IMR-90 (cell line): ENCODE data around the gene SHROOM3. TPM values are rescaled to one million over a fixed set of nuclear protein-coding genes. Genes with fewer than 3 reads are reported as not detected.

ENCODE experiments used
- ATAC-seq: fragments of 200-7000 bp; cut with Tn5 transposase; 2 replicates; pipeline ENCODE4 v1.9.1; 2020; ENCODE audit warnings: low read depth, mild to moderate bottlenecking, moderate library complexity
- BruUV-seq: library from RNA; stranded (reverse); fragments of 400-500 nt; replicated peaks from 2 replicates; lab custom pipeline; 2021; lab: Mats Ljungman, UMichigan
- CTCF ChIA-PET: fragments of 300-600 bp; formaldehyde crosslinking; extraction: SDS; loops from one replicate; lab custom pipeline; 2021; ENCODE audit warnings: antibody characterized with exemption; lab: Yijun Ruan, JAX
- POLR2A ChIA-PET: fragments of 300-600 bp; sonication (Branson Sonifier 250); formaldehyde crosslinking; loops from one replicate; lab custom pipeline; 2022; ENCODE audit warnings: antibody characterized with exemption; ENCODE audit not compliant: unreplicated experiment; lab: Charles Lee
- DNase-seq: peaks from one replicate; pipeline ENCODE4 v3.0.0; 2013
- H2AFZ ChIP-seq: replicated peaks from 2 replicates; pipeline ENCODE3; 2013; ENCODE audit warnings: low read length, mild to moderate bottlenecking; ENCODE audit not compliant: poor library complexity
- H2AK5ac ChIP-seq: 2 replicates; pipeline ENCODE4 v1.6.1; 2013; ENCODE audit warnings: low read depth, low read length, inconsistent platforms
- H2AK9ac ChIP-seq: replicated peaks from 2 replicates; pipeline ENCODE3; 2013; ENCODE audit warnings: mild to moderate bottlenecking, low read depth, low read length, moderate library complexity; ENCODE audit not compliant: poor library complexity
- H2BK120ac ChIP-seq: 2 replicates; pipeline ENCODE4 v1.6.1; 2013; ENCODE audit warnings: low read depth, low read length, inconsistent platforms
- H2BK15ac ChIP-seq: 3 replicates; pipeline ENCODE4 v1.6.1; 2013; ENCODE audit warnings: low read depth, low read length, inconsistent platforms
- H2BK20ac ChIP-seq: 2 replicates; pipeline ENCODE4 v1.6.1; 2013; ENCODE audit warnings: low read depth, mild to moderate bottlenecking, inconsistent platforms, low read length, moderate library complexity
- H2BK5ac ChIP-seq: 2 replicates; pipeline ENCODE4 v1.6.1; 2013; ENCODE audit warnings: mild to moderate bottlenecking, low read depth, low read length, inconsistent platforms; ENCODE audit not compliant: poor library complexity, severe bottlenecking
- H3K14ac ChIP-seq: replicated peaks from 2 replicates; pipeline ENCODE4 v1.6.1; 2013; ENCODE audit warnings: low read depth, low read length, inconsistent platforms
- H3K18ac ChIP-seq: 2 replicates; pipeline ENCODE4 v1.6.1; 2013; ENCODE audit warnings: low read depth, low read length, control low read depth
- H3K23ac ChIP-seq: 2 replicates; pipeline ENCODE4 v1.6.1; 2013; ENCODE audit warnings: low read depth, low read length, inconsistent platforms
- H3K27ac ChIP-seq: 2 replicates; pipeline ENCODE4 v1.5.1; 2013; ENCODE audit warnings: mild to moderate bottlenecking, control low read depth, low read length; ENCODE audit not compliant: insufficient read depth
- H3K27me3 ChIP-seq: 2 replicates; pipeline ENCODE4 v1.6.1; 2013; ENCODE audit warnings: low read length; ENCODE audit not compliant: control insufficient read depth, insufficient read depth
- H3K36me3 ChIP-seq: 2 replicates; pipeline ENCODE4 v1.6.1; 2013; ENCODE audit warnings: low read length, mixed read lengths; ENCODE audit not compliant: control insufficient read depth, insufficient read depth
- H3K4ac ChIP-seq: 2 replicates; pipeline ENCODE4 v1.6.1; 2013; ENCODE audit warnings: low read depth, low read length, inconsistent platforms
- H3K4me1 ChIP-seq: 2 replicates; pipeline ENCODE4 v1.6.1; 2013; ENCODE audit warnings: low read length, mixed read lengths; ENCODE audit not compliant: control insufficient read depth, insufficient read depth
- H3K4me2 ChIP-seq: 2 replicates; pipeline ENCODE4 v1.6.1; 2013; ENCODE audit warnings: low read depth, mild to moderate bottlenecking, control low read depth, low read length, moderate library complexity
- H3K4me3 ChIP-seq: 2 replicates; pipeline ENCODE4 v1.5.1; 2013; ENCODE audit warnings: low read depth, mild to moderate bottlenecking, control low read depth, low read length, moderate library complexity; ENCODE audit not compliant: insufficient read depth
- H3K56ac ChIP-seq: 2 replicates; pipeline ENCODE4 v1.6.1; 2013; ENCODE audit warnings: low read length, inconsistent platforms; ENCODE audit not compliant: insufficient read depth; ENCODE audit errors: extremely low read depth
- H3K79me1 ChIP-seq, 2 experiments: 2 replicates each; pipeline ENCODE4 v1.6.1; 2013; ENCODE audit warnings: low read length in 2 of 2, inconsistent platforms in 1 of 2, low read depth in 1 of 2
- H3K9ac ChIP-seq: 2 replicates; pipeline ENCODE4 v1.6.1; 2013; ENCODE audit warnings: low read depth, low read length, control low read depth
- H3K9me1 ChIP-seq: 2 replicates; pipeline ENCODE4 v1.6.1; 2013; ENCODE audit warnings: low read length, inconsistent platforms; ENCODE audit not compliant: insufficient read depth
- H3K9me3 ChIP-seq: 2 replicates; pipeline ENCODE4 v1.6.1; 2013; ENCODE audit warnings: low read length; ENCODE audit not compliant: control insufficient read depth, insufficient read depth
- H4K20me1 ChIP-seq: 2 replicates; pipeline ENCODE4 v1.6.1; 2013; ENCODE audit warnings: low read length, inconsistent platforms; ENCODE audit not compliant: insufficient read depth
- H4K5ac ChIP-seq: 2 replicates; pipeline ENCODE4 v1.6.1; 2013; ENCODE audit warnings: mild to moderate bottlenecking, low read depth, low read length, control low read depth
- H4K8ac ChIP-seq, 2 experiments: 2 replicates each; pipeline ENCODE4 v1.6.1; 2013; ENCODE audit warnings: low read depth in 2 of 2, low read length in 2 of 2, control low read depth in 1 of 2, inconsistent platforms in 1 of 2
- H4K91ac ChIP-seq: 2 replicates; pipeline ENCODE4 v1.6.1; 2013; ENCODE audit warnings: low read depth, low read length, inconsistent platforms; ENCODE audit not compliant: insufficient read depth
- BHLHE40 ChIP-seq: fragments of 150-350 bp; IDR thresholded peaks from 2 replicates; pipeline ENCODE4 v1.6.1; 2016; ENCODE audit warnings: mild to moderate bottlenecking, low read depth, low read length
- CHD1 ChIP-seq: IDR thresholded peaks from 2 replicates; pipeline ENCODE4 v1.6.1; 2012; ENCODE audit warnings: low read depth, low read length, improper control_type of control experiment
- FOS ChIP-seq: fragments of 150-350 bp; IDR thresholded peaks from 2 replicates; pipeline ENCODE4 v1.6.1; 2016; ENCODE audit warnings: low read depth, low read length
- MAFK ChIP-seq: IDR thresholded peaks from 2 replicates; pipeline ENCODE4 v1.6.1; 2012; ENCODE audit warnings: low read depth, low read length, improper control_type of control experiment
- MAZ ChIP-seq: IDR thresholded peaks from 2 replicates; pipeline ENCODE4 v1.6.1; 2012; ENCODE audit warnings: low read depth, mild to moderate bottlenecking, low read length, improper control_type of control experiment, moderate library complexity, borderline replicate concordance
- MXI1 ChIP-seq: IDR thresholded peaks from 2 replicates; pipeline ENCODE4 v1.6.1; 2012; ENCODE audit warnings: low read depth, mild to moderate bottlenecking, low read length, moderate library complexity, borderline replicate concordance
- NFE2L2 ChIP-seq: fragments of 150-350 bp; IDR thresholded peaks from 2 replicates; pipeline ENCODE4 v1.6.1; 2016; ENCODE audit warnings: low read depth, mild to moderate bottlenecking, low read length
- POLR2A ChIP-seq: IDR thresholded peaks from 2 replicates; pipeline ENCODE4 v1.6.1; 2012; ENCODE audit warnings: mild to moderate bottlenecking, low read depth, low read length
- RAD21 ChIP-seq: IDR thresholded peaks from 2 replicates; pipeline ENCODE4 v1.6.1; 2012; ENCODE audit warnings: low read length, improper control_type of control experiment
- RCOR1 ChIP-seq: IDR thresholded peaks from 2 replicates; pipeline ENCODE4 v1.6.1; 2012; ENCODE audit warnings: mild to moderate bottlenecking, low read length, improper control_type of control experiment; ENCODE audit not compliant: insufficient replicate concordance
- RFX5 ChIP-seq: IDR thresholded peaks from 2 replicates; pipeline ENCODE4 v1.8.0; 2012; ENCODE audit warnings: low read depth, mild to moderate bottlenecking, low read length, moderate library complexity
- SMC3 ChIP-seq: fragments of 150-350 bp; IDR thresholded peaks from 2 replicates; pipeline ENCODE4 v1.6.1; 2016; ENCODE audit warnings: low read depth, mild to moderate bottlenecking, antibody characterized with exemption, low read length, moderate library complexity
- WGBS, 2 experiments: methylation state at CpG; one replicate each; pipeline versions ENCODE4 v1.1.5 to v1.1.7; 2013; ENCODE audit warnings: missing lambda C conversion rate in 2 of 2; ENCODE audit not compliant: insufficient read length in 1 of 2; ENCODE audit errors: extremely low coverage in 2 of 2; 5-methylcytosine and 5-hydroxymethylcytosine counted together
- dilution Hi-C: fragments of 300-500 bp; cut with HindIII; formaldehyde crosslinking; loops from one replicate; pipeline ENCODE4 v1.14.3; 2018; ENCODE audit warnings: low sequenced_read_pairs; ENCODE audit not compliant: unreplicated experiment
- in situ Hi-C: fragments of 300-500 bp; cut with MboI; formaldehyde crosslinking; loops from 3 replicates; pipeline ENCODE4 v1.14.3; 2019; ENCODE audit warnings: low sequenced_read_pairs, inconsistent platforms, mixed read lengths
- intact Hi-C: fragments of 100-400 bp; cut with micrococcal nuclease; formaldehyde crosslinking; loops from 2 replicates; pipeline ENCODE4 v1.10.0; 2022
- polyA plus RNA-seq, 3 experiments: library from polyadenylated mRNA; depleted of rRNA; stranded (reverse); fragments of >200 nt; gene quantifications; 2 replicates each; pipeline ENCODE4 v1.2.3, GENCODE V29; 2012; ENCODE audit warnings: low replicate concordance in 1 of 3
- total RNA-seq: library from RNA; depleted of rRNA; stranded (reverse); fragments of >200 nt; gene quantifications from 2 replicates; pipeline ENCODE4 v1.2.3, GENCODE V29; 2012
- TF ChIP-seq, protein P1 (sequence below): fragments of 150-350 bp; IDR thresholded peaks from 2 replicates; pipeline ENCODE4 v1.6.1; 2016; ENCODE audit warnings: low read depth, mild to moderate bottlenecking, low read length, moderate library complexity, borderline replicate concordance
- TF ChIP-seq, protein P2 (sequence below): fragments of 150-350 bp; IDR thresholded peaks from 2 replicates; pipeline ENCODE4 v1.6.1; 2017; ENCODE audit warnings: mild to moderate bottlenecking, antibody characterized with exemption, low read length, low read depth
- TF ChIP-seq, protein P3 (sequence below): conservative IDR thresholded peaks from 2 replicates; pipeline ENCODE4 v1.5.1; 2012; ENCODE audit warnings: mild to moderate bottlenecking, low read depth, low read length, improper control_type of control experiment

SHROOM3 gene
- total and polyA plus RNA-seq, 2 of the 4 experiments (the other 2 are of a cell fraction), result 10.8 to 19.5 TPM

DNA sequence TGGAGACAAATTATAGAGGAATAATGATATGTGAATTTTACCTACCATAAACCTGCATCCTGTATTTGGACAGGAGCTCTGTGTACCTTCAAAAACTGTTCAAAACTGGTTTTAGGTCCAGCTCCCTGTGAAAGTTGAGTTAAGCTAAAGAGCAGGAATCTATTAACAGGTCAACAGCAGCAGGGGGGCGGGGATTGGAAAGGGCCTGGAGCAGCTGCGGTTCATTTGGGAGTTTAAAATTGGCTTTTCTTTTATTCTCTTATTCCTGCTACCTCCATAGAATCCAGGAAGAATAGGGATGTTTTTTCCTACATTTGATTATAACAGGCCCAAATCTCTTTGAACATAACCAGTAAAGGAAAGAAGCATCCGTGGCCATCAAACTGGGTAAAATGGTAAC, 23.8 kb downstream of the SHROOM3 start:
- Histone ChIP-seq H4K20me1 (no peaks in the 10 kb centered on the region), H4K8ac (no peak overlapping the region), H4K91ac (no peak overlapping the region), H3K9me1 (peaks cover 2% of the 10 kb centered on the region; the same call in 1 of the 2 replicates), H2AK5ac (no peak overlapping the region), H2BK5ac (no peak overlapping the region), H2BK15ac (no peak overlapping the region), H3K4ac (no peak overlapping the region), H4K5ac (no peak overlapping the region), H2AK9ac (no peak overlapping the region), H2BK120ac (no peak overlapping the region), H3K56ac (no peak overlapping the region), H3K9me3 (peaks cover 7% of the 10 kb centered on the region), H3K79me1 (no peaks in the 10 kb centered on the region), H3K27ac (no peak overlapping the region), H3K4me1 (0 out of 2 replicates have a peak, but pooled peaks cover 3% of the 10 kb centered on the region), H3K4me2 (no peak overlapping the region), H2AFZ (no peak overlapping the region), H3K4me3 (no peak overlapping the region), H3K36me3 (no peaks in the 10 kb centered on the region), H3K14ac (no peak overlapping the region), H3K23ac (no peak overlapping the region), H3K18ac (no peak overlapping the region), H2BK20ac (no peak overlapping the region), H3K27me3 (no peaks in the 10 kb centered on the region; the same call in 1 of the 2 replicates), H3K9ac (no peak overlapping the region)
- POLR2A ChIA-PET, result no interaction called here
- BruUV-seq, result no TSS peak
- CTCF ChIA-PET, result no interaction called here
- DNase-seq, result no peak
- dilution Hi-C loops, result no loop called here
- in situ Hi-C loops, result no loop called here
- intact Hi-C loops, result no loop called here
- WGBS, 2 experiments, result no CpG with 5 or more reads among the region's 3 CpGs
- TF ChIP-seq BHLHE40, result no peak
- TF ChIP-seq MAFK, result no peak
- no peak for TF ChIP-seq RAD21
- no peak for TF ChIP-seq MAZ
- no peak for TF ChIP-seq NFE2L2
- TF ChIP-seq SMC3, result no peak
- TF ChIP-seq CHD1, result no peak
- no peak for TF ChIP-seq POLR2A
- TF ChIP-seq, protein P1, sequence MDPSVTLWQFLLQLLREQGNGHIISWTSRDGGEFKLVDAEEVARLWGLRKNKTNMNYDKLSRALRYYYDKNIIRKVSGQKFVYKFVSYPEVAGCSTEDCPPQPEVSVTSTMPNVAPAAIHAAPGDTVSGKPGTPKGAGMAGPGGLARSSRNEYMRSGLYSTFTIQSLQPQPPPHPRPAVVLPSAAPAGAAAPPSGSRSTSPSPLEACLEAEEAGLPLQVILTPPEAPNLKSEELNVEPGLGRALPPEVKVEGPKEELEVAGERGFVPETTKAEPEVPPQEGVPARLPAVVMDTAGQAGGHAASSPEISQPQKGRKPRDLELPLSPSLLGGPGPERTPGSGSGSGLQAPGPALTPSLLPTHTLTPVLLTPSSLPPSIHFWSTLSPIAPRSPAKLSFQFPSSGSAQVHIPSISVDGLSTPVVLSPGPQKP, result no peak
- TF ChIP-seq RCOR1, result no peak
- TF ChIP-seq FOS, result no peak
- TF ChIP-seq, protein P2, sequence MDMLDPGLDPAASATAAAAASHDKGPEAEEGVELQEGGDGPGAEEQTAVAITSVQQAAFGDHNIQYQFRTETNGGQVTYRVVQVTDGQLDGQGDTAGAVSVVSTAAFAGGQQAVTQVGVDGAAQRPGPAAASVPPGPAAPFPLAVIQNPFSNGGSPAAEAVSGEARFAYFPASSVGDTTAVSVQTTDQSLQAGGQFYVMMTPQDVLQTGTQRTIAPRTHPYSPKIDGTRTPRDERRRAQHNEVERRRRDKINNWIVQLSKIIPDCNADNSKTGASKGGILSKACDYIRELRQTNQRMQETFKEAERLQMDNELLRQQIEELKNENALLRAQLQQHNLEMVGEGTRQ, result no peak
- TF ChIP-seq, protein P3, sequence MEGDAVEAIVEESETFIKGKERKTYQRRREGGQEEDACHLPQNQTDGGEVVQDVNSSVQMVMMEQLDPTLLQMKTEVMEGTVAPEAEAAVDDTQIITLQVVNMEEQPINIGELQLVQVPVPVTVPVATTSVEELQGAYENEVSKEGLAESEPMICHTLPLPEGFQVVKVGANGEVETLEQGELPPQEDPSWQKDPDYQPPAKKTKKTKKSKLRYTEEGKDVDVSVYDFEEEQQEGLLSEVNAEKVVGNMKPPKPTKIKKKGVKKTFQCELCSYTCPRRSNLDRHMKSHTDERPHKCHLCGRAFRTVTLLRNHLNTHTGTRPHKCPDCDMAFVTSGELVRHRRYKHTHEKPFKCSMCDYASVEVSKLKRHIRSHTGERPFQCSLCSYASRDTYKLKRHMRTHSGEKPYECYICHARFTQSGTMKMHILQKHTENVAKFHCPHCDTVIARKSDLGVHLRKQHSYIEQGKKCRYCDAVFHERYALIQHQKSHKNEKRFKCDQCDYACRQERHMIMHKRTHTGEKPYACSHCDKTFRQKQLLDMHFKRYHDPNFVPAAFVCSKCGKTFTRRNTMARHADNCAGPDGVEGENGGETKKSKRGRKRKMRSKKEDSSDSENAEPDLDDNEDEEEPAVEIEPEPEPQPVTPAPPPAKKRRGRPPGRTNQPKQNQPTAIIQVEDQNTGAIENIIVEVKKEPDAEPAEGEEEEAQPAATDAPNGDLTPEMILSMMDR, result no peak
- no peak for TF ChIP-seq RFX5
- TF ChIP-seq MXI1, result no peak
- ATAC-seq, result peak; percentile 32; the same call in 1 of the 2 replicates
